ENCODE data around the gene ITGB1. TPM values are rescaled to one million over a fixed set of nuclear protein-coding genes. Genes with fewer than 3 reads are reported as not detected.

The ITGB1 gene
- total and polyA plus RNA-seq, 4 donors, result 678 to 1,426 (median 784) TPM

DNA sequence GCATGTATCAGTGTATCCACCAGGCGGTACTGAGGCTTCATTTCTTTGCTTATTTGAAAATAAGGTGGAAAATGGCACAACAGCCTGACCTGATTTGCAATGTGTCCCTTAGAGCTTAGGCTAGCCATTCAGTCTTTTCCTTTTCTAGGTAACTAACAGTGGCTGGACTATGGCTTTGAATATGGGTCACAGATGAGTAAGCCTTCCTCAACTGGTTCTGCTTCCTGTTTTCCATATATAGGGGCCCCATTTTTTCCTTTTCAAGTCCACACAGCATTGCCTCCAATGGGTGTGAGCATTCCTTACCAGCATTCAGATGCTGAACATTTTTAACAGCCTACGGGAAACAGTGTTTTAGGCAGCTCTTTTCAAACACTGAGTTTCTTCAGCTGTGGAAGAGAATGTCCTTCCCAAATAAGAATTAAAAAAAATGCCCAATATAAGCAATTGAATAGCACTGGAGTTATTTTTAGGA, 3.9 kb upstream of the ITGB1 start:
- ATAC-seq (ENCODE audit: low FRiP score), result peak; percentile 55
- H3K36me3 ChIP-seq (ENCODE audit: control insufficient read depth in 1 of 2, insufficient read depth in 2 of 2, low read length in 1 of 2), result no peaks in the 10 kb centered on the region
- peaks cover 0 to 5% of the 10 kb centered on the region in 2 donors for H3K4me1 ChIP-seq (ENCODE audit: control insufficient read depth in 1 of 2, insufficient read depth in 2 of 2, low read length in 2 of 2)
- no peaks in the 10 kb centered on the region for H3K9me3 ChIP-seq (ENCODE audit: control insufficient read depth, low read length)
- peak overlapping the region in 1 of 2 donors; percentile 39 for H3K4me3 ChIP-seq (ENCODE audit: low read length in 2 of 2)
- no peak for DNase-seq
- peak overlapping the region; percentile 77 to 95 for H3K27ac ChIP-seq (ENCODE audit: low read depth in 1 of 2, low read length in 2 of 2)
- WGBS, 2 donors, result 16 to 19% methylated on average over 2 of the region's 2 CpGs
- intact Hi-C loops (cut with DNase I), result loop anchor here (1.0 to 2.0 kb wide), 3 partner anchors 19 to 43 kb away; no protein-coding TSS in a partner anchor
- no peaks in the 10 kb centered on the region for H3K27me3 ChIP-seq (ENCODE audit: control insufficient read depth in 1 of 2, insufficient read depth in 2 of 2, low read length in 1 of 2)

DNA sequence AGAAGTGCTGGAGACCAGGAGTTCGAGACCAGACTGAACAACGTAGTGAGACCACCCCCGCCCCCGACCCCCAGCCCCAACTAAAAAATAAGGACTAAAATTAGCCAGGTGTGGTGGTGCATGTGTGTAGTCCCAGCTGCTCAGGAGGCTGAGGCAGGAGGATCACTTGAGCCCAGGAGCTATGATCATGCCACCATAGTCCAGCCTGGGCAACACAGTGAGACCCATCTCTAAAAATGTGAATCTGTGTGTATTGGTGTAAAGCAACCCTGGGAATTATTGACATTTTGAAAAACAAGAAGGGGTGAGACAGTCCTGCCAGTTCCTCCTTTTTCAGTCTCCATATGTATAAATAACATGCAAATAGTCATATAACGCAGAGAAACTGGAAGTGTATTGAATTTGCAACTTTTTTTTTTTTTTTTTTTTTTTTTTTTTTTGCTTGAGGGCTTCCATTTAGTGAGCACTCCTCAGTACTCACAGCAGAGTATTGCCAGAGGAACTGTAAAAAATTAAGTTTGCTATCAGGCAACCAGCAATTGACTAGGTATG, 3.4 kb upstream of the ITGB1 start:
- Histone ChIP-seq H3K27ac (ENCODE audit: low read depth in 1 of 2, low read length in 2 of 2) (peak overlapping the region; percentile 69 to 95), H3K36me3 (ENCODE audit: control insufficient read depth in 1 of 2, insufficient read depth in 2 of 2, low read length in 1 of 2) (no peaks in the 10 kb centered on the region), H3K4me3 (ENCODE audit: low read length in 2 of 2) (no peak overlapping the region), H3K27me3 (ENCODE audit: control insufficient read depth in 1 of 2, insufficient read depth in 2 of 2, low read length in 1 of 2) (no peaks in the 10 kb centered on the region), H3K9me3 (ENCODE audit: control insufficient read depth, low read length) (no peaks in the 10 kb centered on the region), H3K4me1 (ENCODE audit: control insufficient read depth in 1 of 2, insufficient read depth in 2 of 2, low read length in 2 of 2) (peaks cover 0 to 5% of the 10 kb centered on the region in 2 donors)
- no peak for DNase-seq
- ATAC-seq (ENCODE audit: low FRiP score), result no peak
- 74 to 78% methylated on average over 5 of the region's 5 CpGs for WGBS, 2 donors
- intact Hi-C loops (cut with DNase I), result no loop called here

DNA sequence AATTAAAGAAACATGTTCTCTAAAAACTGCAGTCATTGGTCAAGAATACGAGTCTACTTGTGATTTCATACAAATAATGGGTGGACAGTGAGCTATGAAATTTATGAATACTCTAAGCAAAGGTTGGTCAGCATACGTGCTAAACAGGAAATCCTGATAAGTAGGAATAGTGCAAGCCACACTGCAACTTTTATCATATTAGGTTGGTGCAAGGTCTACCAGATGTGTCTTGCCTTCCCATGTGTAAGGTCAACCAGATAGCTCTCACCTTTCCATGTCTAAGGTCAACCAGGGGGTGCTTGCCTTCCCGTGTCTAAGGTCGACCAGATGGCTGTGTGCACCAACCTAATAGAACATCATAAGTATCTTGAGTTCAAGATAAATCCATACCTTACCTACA, 2.0 kb upstream of the ITGB1 start:
- no peak overlapping the region for H3K27ac ChIP-seq (ENCODE audit: low read depth in 1 of 2, low read length in 2 of 2)
- intact Hi-C loops (cut with DNase I), result no loop called here
- no peaks in the 10 kb centered on the region for H3K27me3 ChIP-seq (ENCODE audit: control insufficient read depth in 1 of 2, insufficient read depth in 2 of 2, low read length in 1 of 2)
- DNase-seq (no peak), ATAC-seq (ENCODE audit: low FRiP score) (no peak)
- no peak overlapping the region for H3K4me3 ChIP-seq (ENCODE audit: low read length in 2 of 2)
- H3K4me1 ChIP-seq (ENCODE audit: control insufficient read depth in 1 of 2, insufficient read depth in 2 of 2, low read length in 2 of 2), result peaks cover 0 to 5% of the 10 kb centered on the region in 2 donors
- no peaks in the 10 kb centered on the region for H3K9me3 ChIP-seq (ENCODE audit: control insufficient read depth, low read length)
- H3K36me3 ChIP-seq (ENCODE audit: control insufficient read depth in 1 of 2, insufficient read depth in 2 of 2, low read length in 1 of 2), result no peaks in the 10 kb centered on the region
- WGBS, 2 donors, result 62 to 64% methylated on average over 4 of the region's 4 CpGs

DNA sequence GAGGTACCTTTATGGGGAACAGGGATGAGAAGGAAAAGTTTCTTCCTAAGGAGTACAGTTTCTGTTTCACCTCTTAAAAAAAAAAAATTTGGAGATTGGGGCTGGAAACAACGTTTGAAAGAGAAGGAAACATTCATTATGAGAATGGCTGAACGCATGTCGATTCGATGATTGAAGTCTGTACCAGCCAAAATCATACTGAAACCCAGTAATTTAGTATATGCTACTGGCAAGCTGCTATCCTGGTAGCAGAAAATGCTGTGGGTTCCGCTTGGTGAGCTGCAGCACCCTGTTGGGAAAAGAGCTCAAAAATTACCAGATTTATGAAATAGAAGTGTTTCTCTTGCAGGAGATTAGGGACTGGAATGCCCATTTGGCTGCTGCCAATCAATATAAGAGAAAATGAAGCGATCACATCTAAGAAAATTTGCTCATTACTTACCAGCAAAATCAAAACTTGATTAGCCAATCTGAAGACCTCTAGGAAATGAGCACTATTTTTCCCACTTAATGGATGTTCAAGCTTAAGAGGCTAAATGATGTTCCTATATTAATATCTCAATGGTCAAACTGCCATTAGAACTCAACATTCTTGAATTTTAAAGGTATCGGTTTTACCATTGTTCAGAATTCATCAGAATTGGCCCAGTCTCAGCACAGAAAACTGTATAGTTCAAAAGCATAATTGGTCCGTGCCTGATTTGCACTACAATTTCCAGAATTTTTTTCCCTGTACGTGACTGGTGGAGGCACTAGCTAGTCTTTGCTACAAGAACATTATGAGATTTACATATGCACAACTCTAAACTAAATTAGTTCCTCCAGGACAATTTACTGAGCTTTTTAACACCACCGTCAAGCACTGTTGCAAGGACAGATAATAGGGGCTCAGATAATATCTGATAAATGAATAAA, 1.2 kb upstream of the ITGB1 start:
- Histone ChIP-seq H3K9me3 (ENCODE audit: control insufficient read depth, low read length) (no peaks in the 10 kb centered on the region), H3K27ac (ENCODE audit: low read depth in 1 of 2, low read length in 2 of 2) (peak overlapping the region; percentile 87 to 88), H3K4me1 (ENCODE audit: control insufficient read depth in 1 of 2, insufficient read depth in 2 of 2, low read length in 2 of 2) (peaks cover 0 to 5% of the 10 kb centered on the region in 2 donors), H3K36me3 (ENCODE audit: control insufficient read depth in 1 of 2, insufficient read depth in 2 of 2, low read length in 1 of 2) (no peaks in the 10 kb centered on the region), H3K4me3 (ENCODE audit: low read length in 2 of 2) (peak overlapping the region; percentile 30 to 63), H3K27me3 (ENCODE audit: control insufficient read depth in 1 of 2, insufficient read depth in 2 of 2, low read length in 1 of 2) (no peaks in the 10 kb centered on the region)
- WGBS, 2 donors, result 7% methylated on average over 10 of the region's 10 CpGs
- DNase-seq (no peak), ATAC-seq (ENCODE audit: low FRiP score) (no peak)
- intact Hi-C loops (cut with DNase I), result loop anchor here in 1 of 2 donors (2.0 kb wide), 1 partner anchor 22 kb away; no protein-coding TSS in a partner anchor

DNA sequence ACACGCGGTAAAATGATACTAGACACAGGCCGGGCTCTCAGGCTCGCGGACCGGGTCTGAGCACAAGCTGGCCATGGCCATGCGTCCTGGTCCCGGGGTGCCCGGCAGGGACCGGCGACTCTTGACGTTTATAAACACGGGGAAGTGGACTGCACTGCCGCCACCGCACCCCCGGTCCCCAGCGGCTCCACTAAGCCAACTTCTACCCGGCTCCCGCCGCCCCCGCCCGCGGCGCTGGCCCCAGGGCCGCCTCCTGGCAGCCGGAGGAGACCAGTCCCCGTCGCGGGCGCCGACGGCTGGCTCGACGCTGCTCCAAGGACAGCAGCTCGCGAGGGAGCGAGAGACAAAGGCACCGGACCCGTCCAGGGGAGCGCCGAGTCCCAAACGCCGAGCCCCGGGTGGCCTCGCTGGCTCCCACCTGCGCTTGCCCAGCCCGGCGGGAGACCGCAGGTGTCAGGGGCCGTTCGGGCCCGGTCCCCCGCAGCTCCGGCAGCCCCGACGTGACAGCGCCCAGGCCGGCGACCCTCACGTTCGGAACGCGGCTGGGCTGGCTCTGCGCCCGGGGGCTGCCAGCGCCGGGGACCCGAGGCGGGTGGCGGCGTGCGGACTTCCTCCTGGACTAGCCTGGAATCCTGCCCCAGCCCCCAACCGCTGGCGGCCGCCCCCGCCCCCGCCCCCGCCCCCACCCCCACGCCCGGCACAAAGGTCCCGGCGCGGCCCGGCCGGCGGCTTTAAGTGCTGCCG, 517 bp downstream of the ITGB1 start:
- peak; percentile 34 for ATAC-seq (ENCODE audit: low FRiP score)
- Histone ChIP-seq H3K36me3 (ENCODE audit: control insufficient read depth in 1 of 2, insufficient read depth in 2 of 2, low read length in 1 of 2) (no peaks in the 10 kb centered on the region), H3K27ac (ENCODE audit: low read depth in 1 of 2, low read length in 2 of 2) (peak overlapping the region; percentile 80 to 96), H3K4me1 (ENCODE audit: control insufficient read depth in 1 of 2, insufficient read depth in 2 of 2, low read length in 2 of 2) (peaks cover 0 to 13% of the 10 kb centered on the region in 2 donors), H3K27me3 (ENCODE audit: control insufficient read depth in 1 of 2, insufficient read depth in 2 of 2, low read length in 1 of 2) (no peaks in the 10 kb centered on the region), H3K4me3 (ENCODE audit: low read length in 2 of 2) (peak overlapping the region; percentile 90 to 97), H3K9me3 (ENCODE audit: control insufficient read depth, low read length) (no peaks in the 10 kb centered on the region)
- WGBS, 2 donors, result 0 to 1% methylated on average over 59 to 87 of the region's 87 CpGs
- peak; percentile 77 to 87 for DNase-seq
- intact Hi-C loops (cut with DNase I), result loop anchor here in 1 of 2 donors (1.0 to 2.0 kb wide), 2 partner anchors 23 to 49 kb away; no protein-coding TSS in a partner anchor

DNA sequence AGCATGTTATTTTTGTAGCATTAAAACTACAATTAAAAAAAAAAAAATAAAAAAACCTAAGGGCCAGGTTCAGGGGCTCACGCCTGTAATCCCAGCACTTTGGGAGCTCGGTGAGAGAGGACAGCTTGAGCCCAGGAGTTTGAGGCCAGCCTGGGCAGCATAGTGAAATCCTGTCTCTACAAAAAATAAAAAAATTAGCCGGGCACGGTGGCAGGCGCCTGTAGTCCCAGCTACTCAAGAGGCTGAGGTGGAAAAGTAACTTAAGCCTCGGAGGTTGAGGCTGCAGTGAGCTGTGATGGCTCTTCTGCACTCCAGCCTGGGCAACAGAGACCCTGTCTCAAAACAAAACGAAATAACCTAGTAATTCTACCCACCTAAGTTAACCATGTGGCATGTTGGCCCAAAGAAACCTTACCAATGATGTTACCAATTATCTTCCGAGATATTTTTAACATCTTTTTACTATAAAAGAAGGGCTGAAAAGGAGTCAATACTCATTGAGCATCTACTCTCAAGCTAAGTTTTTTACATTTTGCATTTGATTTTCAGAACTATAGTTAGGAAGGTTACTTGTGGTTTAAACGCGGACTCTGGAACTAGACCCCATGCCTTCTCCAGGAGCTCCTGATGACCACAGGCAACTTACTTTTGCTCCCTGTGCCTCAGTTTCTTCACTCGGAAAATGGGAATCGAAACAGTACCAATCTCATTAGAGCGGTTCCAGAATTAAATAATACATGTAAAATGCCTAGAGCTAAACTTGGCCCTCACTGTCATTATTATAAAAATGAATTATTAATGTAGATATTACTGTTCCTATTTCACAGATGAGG, 1.4 kb downstream of the ITGB1 start:
- H3K4me1 ChIP-seq (ENCODE audit: control insufficient read depth in 1 of 2, insufficient read depth in 2 of 2, low read length in 2 of 2), result peaks cover 1 to 13% of the 10 kb centered on the region in 2 donors
- H3K4me3 ChIP-seq (ENCODE audit: low read length in 2 of 2), result peak overlapping the region; percentile 90 to 97
- no peaks in the 10 kb centered on the region for H3K36me3 ChIP-seq (ENCODE audit: control insufficient read depth in 1 of 2, insufficient read depth in 2 of 2, low read length in 1 of 2)
- no peak for DNase-seq
- 4 to 7% methylated on average over 13 of the region's 13 CpGs for WGBS, 2 donors
- H3K27me3 ChIP-seq (ENCODE audit: control insufficient read depth in 1 of 2, insufficient read depth in 2 of 2, low read length in 1 of 2), result no peaks in the 10 kb centered on the region
- intact Hi-C loops (cut with DNase I), result loop anchor here in 1 of 2 donors (1.0 kb wide), 1 partner anchor 50 kb away; no protein-coding TSS in a partner anchor
- H3K9me3 ChIP-seq (ENCODE audit: control insufficient read depth, low read length), result no peaks in the 10 kb centered on the region
- H3K27ac ChIP-seq (ENCODE audit: low read depth in 1 of 2, low read length in 2 of 2), result peak overlapping the region; percentile 43 to 80
- ATAC-seq (ENCODE audit: low FRiP score), result no peak

DNA sequence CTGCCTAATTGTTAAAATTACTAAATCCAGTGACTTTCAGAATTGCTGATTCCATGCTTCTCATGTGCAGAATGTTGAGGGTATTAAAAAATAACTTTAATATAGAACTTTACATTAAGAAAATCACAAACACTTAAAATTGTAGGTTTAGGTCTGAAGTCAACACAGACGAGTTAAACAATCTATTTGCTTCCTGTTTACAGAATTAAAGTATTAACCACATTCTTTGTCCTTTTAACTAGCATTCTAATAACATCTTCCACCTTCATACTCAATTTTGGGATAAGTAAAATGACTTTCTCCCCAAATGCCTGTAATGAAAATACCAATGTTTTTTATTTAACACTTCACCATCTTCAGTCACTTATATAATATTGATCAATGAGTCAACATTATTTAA, 2.2 kb downstream of the ITGB1 start:
- intact Hi-C loops (cut with DNase I), result no loop called here
- 2 to 3% methylated on average over 1 of the region's 1 CpG for WGBS, 2 donors
- peaks cover 3 to 14% of the 10 kb centered on the region in 2 donors for H3K4me1 ChIP-seq (ENCODE audit: control insufficient read depth in 1 of 2, insufficient read depth in 2 of 2, low read length in 2 of 2)
- H3K27me3 ChIP-seq (ENCODE audit: control insufficient read depth in 1 of 2, insufficient read depth in 2 of 2, low read length in 1 of 2), result no peaks in the 10 kb centered on the region
- DNase-seq, result no peak
- peak overlapping the region; percentile 90 to 97 for H3K4me3 ChIP-seq (ENCODE audit: low read length in 2 of 2)
- no peaks in the 10 kb centered on the region for H3K36me3 ChIP-seq (ENCODE audit: control insufficient read depth in 1 of 2, insufficient read depth in 2 of 2, low read length in 1 of 2)
- H3K9me3 ChIP-seq (ENCODE audit: control insufficient read depth, low read length), result no peaks in the 10 kb centered on the region
- no peak for ATAC-seq (ENCODE audit: low FRiP score)
- H3K27ac ChIP-seq (ENCODE audit: low read depth in 1 of 2, low read length in 2 of 2), result no peak overlapping the region
